Activated T-helper 1 cell treated with anti-CD3 and anti-CD28 coated beads, Interleukin-12 subunit alpha, Interleukin-12 subunit beta, Interleukin-2, Interleukin-4 antibody, amounts not matched to agents 30 ng/mL and 10 ng/mL and 1 ng/mL, durations not matched to agents 14 hours and 24 hours and 36 hours (primary cell): ENCODE results near the gene NOTUM. TPM values are rescaled to one million over a fixed set of nuclear protein-coding genes. Genes with fewer than 3 reads are reported as not detected.

ENCODE experiments used
- DNase-seq: peaks from one replicate; pipeline ENCODE4 v3.0.0; 2021; ENCODE audit warnings: low spot score
- H3K27ac Mint-ChIP-seq: one replicate; pipeline ENCODE4 v1.8.0; 2021; ENCODE audit warnings: mild to moderate bottlenecking, mixed read lengths
- H3K27me3 Mint-ChIP-seq: one replicate; pipeline ENCODE4 v1.8.0; 2022; ENCODE audit warnings: mild to moderate bottlenecking, moderate library complexity, mixed read lengths; ENCODE audit not compliant: insufficient read depth
- H3K36me3 Mint-ChIP-seq: one replicate; pipeline ENCODE4 v1.8.0; 2021; ENCODE audit warnings: low read depth, mixed read lengths
- H3K4me1 Mint-ChIP-seq: one replicate; pipeline ENCODE4 v1.8.0; 2021; ENCODE audit warnings: low read depth, mixed read lengths
- H3K4me3 Mint-ChIP-seq: one replicate; pipeline ENCODE4 v1.8.0; 2021; ENCODE audit warnings: mild to moderate bottlenecking, moderate library complexity, mixed read lengths
- H3K9me3 Mint-ChIP-seq: one replicate; pipeline ENCODE4 v1.8.0; 2021; ENCODE audit warnings: mixed read lengths
- intact Hi-C: fragments of 100-400 bp; cut with micrococcal nuclease; formaldehyde crosslinking; loops from one replicate; pipeline ENCODE4 v1.15.1; 2024
- total RNA-seq: library from RNA; stranded (reverse); gene quantifications from 2 replicates; pipeline ENCODE4 v1.2.3, GENCODE V29; 2022

The NOTUM gene
- total RNA-seq, 1 donor from 2014 or later = 1.5 TPM

- Mint-ChIP-seq H3K4me1 (peaks cover 32% of the 10 kb centered on the region), H3K9me3 (no peaks in the 10 kb centered on the region), H3K27me3 (peaks cover 9% of the 10 kb centered on the region), H3K36me3 (peaks cover 10% of the 10 kb centered on the region), H3K27ac (peak overlapping the region; percentile 77), H3K4me3 (peak overlapping the region; percentile 81)
- DNase-seq = no peak
- intact Hi-C loops = loop anchor here (5.0 kb wide), 1 partner anchor 106 kb away; the partner anchor contains the start of gene ARHGDIA
These were observed 17.7 kb upstream of the NOTUM start for GRCh38 chr17:81978524-81979298.

- Mint-ChIP-seq H3K36me3 (peaks cover 7% of the 10 kb centered on the region), H3K27me3 (peaks cover 9% of the 10 kb centered on the region), H3K27ac (peak within 1 kb of the TSS; percentile 99), H3K9me3 (no peaks in the 10 kb centered on the region), H3K4me3 (peak within 1 kb of the TSS; percentile 97), H3K4me1 (peaks cover 32% of the 10 kb centered on the region)
- peak; percentile 86 for DNase-seq
- intact Hi-C loops = loop anchor here (1.0 to 5.0 kb wide), 5 partner anchors 9 to 105 kb away; partner anchors contain the start of genes ARHGDIA, LRRC45, MAFG and RAC3
These were observed 16.3 kb upstream of the NOTUM start, which contains the start of gene ASPSCR1 for GRCh38 chr17:81977211-81977808. Gene ASPSCR1, plus strand, starts transcription at chr17:81977629. Its CDS starts 18 bp downstream, at chr17:81977647.

GRCh38 chr17:81976332-81977210 lies 15.6 kb upstream of the NOTUM start:
- peaks cover 7% of the 10 kb centered on the region for H3K36me3 Mint-ChIP-seq
- peak overlapping the region; percentile 97 for H3K4me3 Mint-ChIP-seq
- H3K4me1 Mint-ChIP-seq = peaks cover 32% of the 10 kb centered on the region
- intact Hi-C loops = loop anchor here (1.0 to 5.0 kb wide), 5 partner anchors 8 to 104 kb away; partner anchors contain the start of genes ARHGDIA, LRRC45, MAFG and RAC3
- H3K9me3 Mint-ChIP-seq = no peaks in the 10 kb centered on the region
- DNase-seq = no peak
- H3K27ac Mint-ChIP-seq = peak overlapping the region; percentile 99
- H3K27me3 Mint-ChIP-seq = peaks cover 9% of the 10 kb centered on the region

GRCh38 chr17:81973432-81973831 lies 12.4 kb upstream of the NOTUM start:
- H3K9me3 Mint-ChIP-seq = no peaks in the 10 kb centered on the region
- no peaks in the 10 kb centered on the region for H3K36me3 Mint-ChIP-seq
- peaks cover 12% of the 10 kb centered on the region for H3K4me1 Mint-ChIP-seq
- intact Hi-C loops = no loop called here
- peaks cover 9% of the 10 kb centered on the region for H3K27me3 Mint-ChIP-seq
- no peak overlapping the region for H3K27ac Mint-ChIP-seq
- no peak for DNase-seq
- no peak overlapping the region for H3K4me3 Mint-ChIP-seq

GRCh38 chr17:81968850-81969812 lies 8.1 kb upstream of the NOTUM start:
- peaks cover 5% of the 10 kb centered on the region for H3K4me1 Mint-ChIP-seq
- no peak overlapping the region for H3K4me3 Mint-ChIP-seq
- H3K27me3 Mint-ChIP-seq = peaks cover 16% of the 10 kb centered on the region
- no peaks in the 10 kb centered on the region for H3K36me3 Mint-ChIP-seq
- H3K9me3 Mint-ChIP-seq = no peaks in the 10 kb centered on the region
- intact Hi-C loops = loop anchor here (1.0 kb wide), 3 partner anchors 8 to 129 kb away; partner anchors contain the start of genes ASPSCR1, FASN and LRRC45
- H3K27ac Mint-ChIP-seq = no peak overlapping the region
- DNase-seq = no peak

GRCh38 chr17:81968396-81968745 lies 7.4 kb upstream of the NOTUM start:
- Mint-ChIP-seq H3K27ac (peak overlapping the region; percentile 73), H3K9me3 (no peaks in the 10 kb centered on the region), H3K4me3 (peak overlapping the region; percentile 74), H3K4me1 (peaks cover 5% of the 10 kb centered on the region), H3K27me3 (peaks cover 21% of the 10 kb centered on the region), H3K36me3 (no peaks in the 10 kb centered on the region)
- no peak for DNase-seq
- intact Hi-C loops = loop anchor here (1.0 kb wide), 3 partner anchors 9 to 130 kb away; partner anchors contain the start of genes ASPSCR1, FASN and LRRC45

- Mint-ChIP-seq H3K27me3 (peaks cover 27% of the 10 kb centered on the region), H3K4me1 (peaks cover 5% of the 10 kb centered on the region), H3K9me3 (no peaks in the 10 kb centered on the region), H3K4me3 (peak overlapping the region; percentile 74), H3K36me3 (no peaks in the 10 kb centered on the region), H3K27ac (peak overlapping the region; percentile 73)
- DNase-seq = peak; percentile 82
- intact Hi-C loops = loop anchor here (1.0 kb wide), 3 partner anchors 10 to 131 kb away; partner anchors contain the start of genes ASPSCR1, FASN and LRRC45
These were observed 6.8 kb upstream of the NOTUM start for GRCh38 chr17:81967533-81968395.

- Mint-ChIP-seq H3K4me3 (no peak overlapping the region), H3K27ac (no peak overlapping the region), H3K9me3 (no peaks in the 10 kb centered on the region), H3K27me3 (peaks cover 32% of the 10 kb centered on the region), H3K36me3 (no peaks in the 10 kb centered on the region), H3K4me1 (peaks cover 5% of the 10 kb centered on the region)
- intact Hi-C loops = no loop called here
- no peak for DNase-seq
These were observed 6.2 kb upstream of the NOTUM start for GRCh38 chr17:81967244-81967532.

GRCh38 chr17:81966343-81967243 lies 5.6 kb upstream of the NOTUM start:
- H3K9me3 Mint-ChIP-seq = no peaks in the 10 kb centered on the region
- intact Hi-C loops = no loop called here
- H3K4me1 Mint-ChIP-seq = peaks cover 5% of the 10 kb centered on the region
- peaks cover 34% of the 10 kb centered on the region for H3K27me3 Mint-ChIP-seq
- H3K36me3 Mint-ChIP-seq = no peaks in the 10 kb centered on the region
- DNase-seq = no peak
- no peak overlapping the region for H3K27ac Mint-ChIP-seq
- no peak overlapping the region for H3K4me3 Mint-ChIP-seq

GRCh38 chr17:81964081-81964849 lies 3.3 kb upstream of the NOTUM start:
- Mint-ChIP-seq H3K27me3 (peaks cover 34% of the 10 kb centered on the region), H3K36me3 (no peaks in the 10 kb centered on the region), H3K4me3 (no peak overlapping the region), H3K4me1 (peaks cover 5% of the 10 kb centered on the region), H3K27ac (no peak overlapping the region), H3K9me3 (no peaks in the 10 kb centered on the region)
- intact Hi-C loops = no loop called here
- DNase-seq = no peak
